ENCODE measurements around the gene PPP2CA.
"Not testable (repeated sequence)": the region's sequence is repeated elsewhere in the genome, so short reads cannot be mapped to it uniquely, and the experiment has no call there.

Gene PPP2CA

DNA sequence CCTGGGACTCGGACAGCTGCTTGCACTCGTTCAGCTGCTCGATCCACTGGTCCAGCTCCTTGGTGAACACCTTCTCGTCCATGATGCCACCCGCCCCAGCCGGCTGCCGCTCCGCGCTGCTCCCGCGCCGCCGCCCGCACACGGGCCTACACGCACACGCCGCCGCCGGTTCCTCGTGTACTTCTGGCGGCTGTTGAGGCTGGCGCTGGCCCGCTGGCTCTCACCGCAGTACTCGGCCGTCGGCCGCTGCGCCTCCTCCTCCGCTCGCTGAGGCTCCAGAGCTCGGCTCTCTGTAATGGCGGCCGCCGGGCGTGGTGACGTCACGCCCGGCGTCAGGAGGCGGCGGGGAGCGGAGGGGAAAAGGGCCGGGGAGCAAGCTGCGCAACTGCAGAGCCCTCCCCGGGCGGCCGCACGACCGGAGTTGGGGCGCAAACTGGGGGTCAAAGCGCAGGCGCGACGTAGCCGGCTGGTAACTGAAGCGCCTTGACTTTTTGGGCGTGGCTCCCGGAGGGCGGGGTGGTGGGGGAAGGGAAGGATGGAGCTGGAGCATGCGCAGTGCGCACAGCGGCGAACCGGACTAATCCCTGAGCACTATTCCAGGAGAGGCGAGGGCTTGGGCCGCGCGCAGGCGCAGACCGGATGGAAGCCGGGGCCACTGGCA, at the start of gene PPP2CA:
PPP2CA (minus strand) TSS at position 294 of the 661 bp plus-strand sequence; CDS start at position 82, 212 bp downstream.
- DNase-seq, result peak; percentile 100

DNA sequence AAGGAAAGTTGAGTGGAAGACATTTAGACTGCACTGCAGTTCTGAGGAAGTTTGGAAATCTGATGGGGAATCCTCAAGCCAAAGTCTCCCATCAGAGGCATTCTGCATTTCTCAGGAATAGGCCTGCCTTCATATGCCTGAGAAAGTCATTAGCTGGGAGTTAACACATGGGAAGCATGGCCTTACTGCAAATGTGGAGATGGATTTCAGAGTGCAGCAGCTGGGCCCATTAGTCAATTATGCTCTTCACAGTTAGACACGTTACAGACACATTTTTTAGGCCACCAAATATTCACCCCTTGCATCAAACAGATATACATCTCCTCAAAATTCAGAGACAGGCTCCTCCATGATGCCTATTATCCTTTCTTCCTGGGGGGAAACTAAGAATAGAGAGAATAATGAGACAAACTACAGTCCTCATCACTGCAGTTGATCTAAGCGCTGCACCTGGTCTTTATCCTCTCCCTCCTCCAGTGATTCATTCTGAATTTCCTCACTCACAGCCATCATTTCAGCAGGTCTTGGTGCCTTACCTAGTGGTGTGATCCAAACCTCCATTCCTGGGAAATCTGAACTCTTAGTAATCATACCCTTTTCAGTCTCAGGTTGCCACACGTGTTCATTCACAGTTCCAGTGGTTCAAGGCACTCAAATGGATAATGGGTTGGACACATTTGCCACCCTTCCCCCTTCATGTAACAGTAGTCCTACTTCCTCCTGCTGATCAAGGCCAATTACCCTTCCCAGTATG, 47.9 kb upstream of the PPP2CA start:
- DNase-seq, result no peak

DNA sequence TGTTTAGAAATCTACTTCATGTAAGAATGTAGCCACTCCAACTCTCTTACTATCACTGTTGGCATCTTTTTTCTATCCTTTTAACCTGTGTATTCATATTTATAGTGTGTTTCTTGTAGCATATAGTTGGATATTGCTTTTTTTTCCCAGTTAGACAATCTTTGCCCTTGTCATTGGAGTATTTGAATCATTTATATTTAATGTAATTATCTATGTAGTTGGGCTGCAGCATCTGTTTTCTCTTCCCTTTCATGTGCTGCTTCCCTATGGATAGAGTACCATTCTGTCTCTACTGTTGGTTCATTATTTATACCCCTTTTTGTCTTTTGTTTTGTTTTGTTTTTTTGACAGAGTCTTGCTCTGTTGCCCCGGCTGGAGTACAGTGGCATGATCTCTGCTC, 45.2 kb upstream of the PPP2CA start:
- no peak for DNase-seq

DNA sequence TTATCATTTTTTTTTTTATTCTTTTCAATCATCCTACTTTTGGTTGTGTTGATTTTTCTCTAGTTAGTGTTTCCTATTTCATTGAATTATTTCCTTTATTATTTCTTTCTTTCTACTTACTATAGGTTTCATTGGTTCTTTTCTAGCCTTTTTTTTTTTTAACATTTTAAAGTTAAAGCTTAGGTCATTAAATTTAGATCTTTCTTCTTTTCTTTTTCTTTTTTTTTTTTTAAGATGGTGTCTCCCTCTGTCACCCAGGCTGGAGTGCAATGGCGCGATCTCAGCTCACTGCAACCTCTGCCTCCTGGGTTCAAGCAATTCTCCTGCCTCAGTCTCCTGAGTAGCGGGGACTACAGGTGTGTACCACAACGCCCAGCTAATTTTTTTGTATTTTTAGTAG, 43.0 kb upstream of the PPP2CA start:
- no peak for DNase-seq

DNA sequence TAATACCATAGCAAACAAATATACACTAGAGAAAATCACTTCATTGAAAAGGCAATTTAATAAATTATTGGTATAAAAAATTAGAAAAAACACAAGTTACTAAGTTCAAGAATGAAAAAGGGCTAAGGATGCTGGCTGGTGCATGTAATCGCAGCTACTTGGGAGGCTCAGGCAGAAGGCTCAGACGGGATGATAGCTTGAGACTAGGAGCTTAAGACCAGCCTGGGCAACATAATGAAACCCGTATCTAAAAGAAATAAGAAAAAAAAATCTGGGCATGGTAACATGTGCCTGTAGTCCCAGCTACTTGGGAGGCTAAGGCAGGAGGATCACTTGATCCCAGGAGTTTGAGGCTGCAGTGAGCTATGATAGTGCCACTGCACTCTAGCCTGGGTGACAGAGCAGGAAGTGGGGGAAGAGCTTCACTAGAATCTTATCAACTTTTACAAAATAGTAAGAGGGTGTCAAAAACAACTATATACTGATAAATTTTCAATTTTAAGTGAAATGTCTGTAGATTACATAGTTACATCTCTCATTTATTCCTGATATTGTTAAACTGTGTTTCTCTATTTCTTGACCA, 42.2 kb upstream of the PPP2CA start:
- DNase-seq, result no peak

DNA sequence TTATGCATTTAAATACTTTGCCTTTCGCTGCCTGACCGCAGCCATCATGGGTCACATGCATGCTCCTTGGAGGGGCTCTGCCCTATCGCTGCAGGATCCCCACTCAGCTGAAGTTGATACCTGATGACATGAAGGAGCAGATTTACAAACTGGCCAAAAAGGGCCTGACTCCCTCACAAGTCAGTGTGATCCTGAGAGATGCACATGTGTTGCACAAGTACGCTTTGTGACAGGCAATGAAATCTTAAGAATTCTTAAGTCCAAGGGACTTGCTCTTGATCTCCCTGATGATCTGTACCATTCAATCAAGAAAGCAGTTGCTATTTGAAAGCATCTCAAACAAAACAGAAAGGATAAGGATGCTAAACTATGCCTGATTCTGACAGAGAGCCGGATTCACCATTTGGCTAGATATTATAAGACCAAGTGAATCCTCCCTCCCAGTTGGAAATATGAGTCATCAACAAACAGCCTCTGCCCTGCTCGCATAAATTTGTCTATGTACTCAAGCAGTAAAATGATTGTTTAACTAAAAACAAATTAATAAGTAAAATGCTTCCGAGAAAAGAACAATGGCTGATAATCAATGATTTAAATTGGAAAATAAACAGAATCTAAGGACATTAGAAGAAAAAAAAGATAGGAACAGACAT, 41.6 kb upstream of the PPP2CA start:
- DNase-seq, result no peak

DNA sequence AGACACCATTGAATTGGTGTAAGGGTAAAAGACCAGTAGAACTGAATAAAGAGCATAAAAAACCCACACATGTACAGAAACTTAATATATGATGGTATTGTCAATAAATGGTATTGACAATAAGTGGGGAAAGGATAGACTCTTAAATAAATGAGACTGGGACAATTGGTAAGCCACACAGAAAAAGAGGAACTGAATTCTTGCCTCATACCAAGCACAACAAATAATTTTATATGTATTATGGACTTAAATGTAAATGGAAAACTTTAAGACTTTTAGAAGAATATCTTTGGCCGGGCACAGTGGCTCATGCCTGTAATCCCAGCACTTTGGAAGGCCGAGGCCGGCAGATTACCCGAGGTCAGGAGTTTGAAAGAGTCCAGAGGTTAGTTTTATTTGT, 37.9 kb upstream of the PPP2CA start:
- DNase-seq, result no peak

DNA sequence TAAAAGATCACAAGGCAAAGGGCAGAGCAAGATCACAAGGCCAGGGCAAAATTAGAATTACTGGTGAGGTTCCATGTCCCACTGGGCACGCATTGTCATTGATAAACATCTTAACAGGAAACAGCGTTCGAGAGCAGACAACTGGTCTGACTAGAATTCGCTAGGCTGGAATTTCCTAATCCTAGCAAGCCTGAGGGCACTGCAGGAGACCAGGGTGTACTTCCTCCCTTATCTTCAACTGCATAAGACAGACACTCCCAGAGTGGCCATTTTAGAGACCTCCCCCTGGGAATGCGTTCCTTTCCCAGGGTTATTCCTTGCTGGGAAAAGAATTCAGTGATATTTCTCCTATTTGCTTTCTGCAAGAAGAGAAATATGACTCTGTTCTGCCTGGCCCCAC, 36.8 kb upstream of the PPP2CA start:
- not testable (repeated sequence) for DNase-seq

DNA sequence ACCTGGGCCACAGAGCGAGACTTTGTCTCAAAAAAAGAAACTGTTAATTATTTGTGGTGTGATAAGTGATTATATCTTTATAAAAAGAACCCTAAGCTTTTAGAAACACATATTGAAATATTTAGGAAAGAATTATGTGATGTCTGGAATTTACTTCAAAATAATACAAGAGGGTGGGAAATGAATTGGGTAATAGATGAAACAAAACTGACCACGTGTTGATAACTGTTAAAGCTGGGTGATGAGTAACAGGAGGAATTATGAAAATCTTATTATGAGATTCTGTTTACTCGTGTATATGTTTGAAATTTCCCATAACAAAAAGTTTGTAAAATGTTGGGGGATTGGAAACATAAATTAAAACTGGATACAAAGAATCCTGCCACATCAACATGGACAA, 33.0 kb upstream of the PPP2CA start:
- no peak for DNase-seq

DNA sequence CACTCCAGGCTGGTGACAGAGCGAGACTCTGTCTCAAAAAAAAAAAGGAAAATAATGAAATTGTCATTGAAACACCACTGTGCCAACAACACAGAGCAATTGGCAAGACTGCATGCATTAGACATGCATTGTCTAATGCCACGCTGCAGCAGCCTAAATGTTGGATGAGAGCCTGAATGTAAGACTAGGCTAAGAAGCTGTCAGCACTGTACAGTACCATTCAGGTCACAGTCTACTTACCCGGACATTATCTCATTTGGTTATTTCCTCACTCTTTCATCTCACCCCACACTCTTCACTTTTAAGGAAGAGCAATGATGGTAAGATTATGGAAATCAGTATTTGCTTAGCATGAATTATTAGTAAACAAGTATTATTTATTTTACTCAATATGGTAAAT, 31.3 kb upstream of the PPP2CA start:
- no peak for DNase-seq

DNA sequence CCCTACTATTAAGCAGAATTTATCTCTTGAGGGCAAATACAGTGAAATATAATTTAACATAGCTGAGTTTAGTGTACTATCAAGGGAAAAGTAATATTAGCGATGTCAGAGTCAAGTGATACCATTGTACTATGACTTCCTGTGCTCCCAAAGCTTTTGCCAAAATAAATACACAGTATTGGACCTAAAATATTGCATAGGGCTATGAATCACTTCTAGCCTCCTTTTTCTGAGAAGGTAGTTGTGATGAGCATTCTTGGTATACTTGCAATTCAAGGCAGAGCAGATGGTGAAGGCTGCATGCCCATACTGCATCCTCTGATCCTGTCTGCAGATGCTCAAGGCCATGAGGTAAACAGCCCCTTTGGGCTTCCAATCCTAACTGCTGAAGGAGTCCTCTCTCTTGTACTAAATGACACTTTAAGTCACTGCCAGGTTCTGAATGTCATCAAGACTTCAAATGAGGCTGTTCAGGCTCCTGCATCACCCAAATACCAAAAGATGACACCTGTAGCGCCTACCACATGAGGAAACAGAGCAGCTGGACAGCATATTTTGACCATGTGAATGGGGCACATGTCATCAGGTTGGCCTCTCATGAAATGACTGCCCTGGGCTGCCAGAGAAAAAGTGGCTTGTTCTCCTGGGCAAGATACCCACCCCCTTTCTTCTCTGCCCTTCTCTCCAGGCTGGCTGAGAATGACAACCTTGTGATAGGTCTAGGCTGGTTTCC, 29.7 kb upstream of the PPP2CA start:
- DNase-seq, result no peak

DNA sequence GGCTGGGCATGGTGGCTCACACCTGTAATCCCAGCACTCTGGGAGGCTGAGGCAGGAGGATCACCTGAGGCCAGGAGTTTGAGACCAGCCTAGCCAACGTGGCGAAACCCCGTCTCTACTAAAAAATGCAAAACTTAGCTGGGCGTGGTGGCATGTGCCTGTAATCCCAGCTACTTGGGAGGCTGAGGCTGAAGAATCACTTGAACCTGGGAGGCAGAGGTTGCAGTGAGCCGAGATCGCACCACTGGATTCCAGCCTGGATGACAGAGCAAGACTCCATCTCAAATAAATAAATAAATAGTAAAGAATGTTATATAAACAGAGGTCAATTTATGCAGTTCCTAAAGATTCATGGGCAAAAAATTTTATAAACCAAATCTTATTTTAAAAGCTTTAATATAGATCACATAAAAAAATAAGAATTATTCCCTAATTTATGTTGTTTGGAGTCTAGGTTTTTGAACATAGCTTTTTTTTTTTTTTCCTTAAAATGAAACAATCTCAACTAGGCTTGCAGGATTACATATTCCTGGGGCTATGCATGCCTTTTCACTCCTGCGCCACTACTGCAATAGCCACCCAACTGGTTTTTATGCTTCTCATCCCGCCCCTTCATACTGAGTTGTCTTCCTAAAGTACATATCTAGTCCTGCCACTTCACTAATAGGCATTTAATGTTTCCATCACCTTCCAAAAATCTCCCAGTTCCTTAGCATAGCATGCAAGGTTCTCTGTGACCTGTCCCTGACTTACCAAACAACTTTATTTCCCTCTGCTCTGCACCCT, 27.7 kb upstream of the PPP2CA start:
- not testable (repeated sequence) for DNase-seq

DNA sequence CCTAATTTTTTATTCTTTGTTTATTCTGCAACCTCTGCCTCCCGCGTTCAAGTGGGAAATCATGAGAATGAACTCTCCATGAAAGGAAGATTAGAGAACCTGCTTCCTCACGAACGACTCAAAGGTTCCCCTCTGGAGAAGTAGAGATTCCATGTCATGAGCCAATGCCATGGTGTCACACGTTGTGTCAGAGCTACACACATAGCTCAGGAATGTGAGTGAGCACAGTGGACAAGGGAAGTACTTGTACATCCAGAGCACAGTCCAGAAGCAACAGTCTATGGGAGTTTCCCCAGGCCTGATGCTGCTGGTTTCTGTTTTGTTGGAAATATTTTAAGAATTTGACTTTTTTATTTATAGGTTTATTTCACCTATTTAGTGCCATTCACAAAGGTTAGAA, 26.8 kb upstream of the PPP2CA start:
- DNase-seq, result no peak

DNA sequence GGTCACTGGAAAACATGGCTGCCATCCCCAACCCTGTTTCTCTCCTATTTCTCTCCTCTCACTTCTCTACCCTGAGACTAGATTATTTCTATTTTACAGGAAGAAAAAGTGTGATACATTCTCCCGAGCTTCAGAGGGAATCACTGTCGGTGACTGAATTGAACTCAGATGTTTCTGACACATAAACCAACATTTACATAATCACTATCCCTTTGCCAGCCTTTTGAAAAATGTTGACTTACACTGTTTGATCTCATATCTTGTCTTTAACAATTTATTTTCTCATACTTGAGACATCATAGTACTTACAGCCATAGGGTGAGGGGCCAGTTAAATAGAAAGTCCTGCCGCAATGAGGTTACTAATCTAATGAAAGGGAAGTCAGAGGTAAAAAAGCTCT, 25.1 kb upstream of the PPP2CA start:
- DNase-seq, result no peak

DNA sequence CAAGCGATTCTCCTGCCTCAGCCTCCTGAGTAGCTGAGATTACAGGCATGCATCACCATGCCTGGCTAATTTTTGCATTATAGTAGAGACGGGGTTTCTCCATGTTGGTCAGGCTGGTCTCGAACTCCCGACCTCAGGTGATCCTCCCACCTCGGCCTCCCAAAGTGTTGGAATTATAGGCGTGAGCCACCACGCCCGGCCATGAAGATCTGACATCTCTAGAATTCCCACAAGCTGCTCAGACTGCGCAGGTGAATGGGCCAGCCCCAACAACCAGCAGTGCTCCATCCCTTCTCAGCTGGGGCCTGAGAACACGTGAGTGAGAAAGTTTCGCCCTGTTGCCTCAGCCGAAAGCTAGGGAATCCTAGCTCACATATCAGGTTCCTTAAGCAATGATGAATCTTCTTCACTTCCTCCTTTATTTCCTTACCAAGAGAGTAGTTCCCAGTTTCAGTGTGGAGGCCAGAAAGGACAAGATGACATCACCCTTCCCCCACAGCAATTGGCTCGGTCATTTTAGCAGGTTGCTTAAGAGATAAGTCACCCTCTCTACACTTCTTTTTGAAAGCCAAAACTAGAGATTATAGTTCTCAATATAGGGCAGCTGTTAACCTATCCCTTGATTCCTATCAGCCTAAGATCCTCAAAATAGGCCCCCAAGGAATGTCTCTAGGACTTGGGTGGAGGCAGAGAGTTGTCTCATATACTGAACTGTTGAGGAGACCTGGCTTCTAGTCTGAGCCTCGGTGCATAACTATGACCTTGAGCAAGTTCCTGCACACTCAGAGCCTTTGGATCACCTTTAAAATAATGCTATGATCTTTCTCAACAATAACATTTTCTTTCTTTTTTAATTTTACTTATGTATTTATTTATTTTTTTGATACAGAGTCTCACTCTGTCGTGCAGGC, 23.9 kb upstream of the PPP2CA start:
- no peak for DNase-seq

DNA sequence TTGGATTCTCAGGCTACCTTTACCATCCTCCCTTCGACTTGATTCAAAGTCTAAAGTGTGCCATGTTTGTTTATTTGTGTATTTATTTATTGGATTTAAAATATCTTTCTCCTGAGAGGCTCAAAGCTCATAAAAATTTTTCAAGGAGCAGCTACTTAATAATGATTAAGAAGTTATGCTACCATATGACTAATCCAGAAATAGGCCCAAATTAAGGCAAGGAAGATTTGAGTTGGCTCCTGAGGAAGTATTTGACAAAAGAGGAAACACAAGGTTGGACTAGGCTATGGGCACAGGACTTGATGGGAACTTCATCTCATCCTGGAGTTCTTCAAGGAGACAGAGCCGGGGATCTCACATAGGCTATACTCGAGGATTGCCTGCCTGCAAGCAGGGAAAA, 22.4 kb upstream of the PPP2CA start:
- no peak for DNase-seq

DNA sequence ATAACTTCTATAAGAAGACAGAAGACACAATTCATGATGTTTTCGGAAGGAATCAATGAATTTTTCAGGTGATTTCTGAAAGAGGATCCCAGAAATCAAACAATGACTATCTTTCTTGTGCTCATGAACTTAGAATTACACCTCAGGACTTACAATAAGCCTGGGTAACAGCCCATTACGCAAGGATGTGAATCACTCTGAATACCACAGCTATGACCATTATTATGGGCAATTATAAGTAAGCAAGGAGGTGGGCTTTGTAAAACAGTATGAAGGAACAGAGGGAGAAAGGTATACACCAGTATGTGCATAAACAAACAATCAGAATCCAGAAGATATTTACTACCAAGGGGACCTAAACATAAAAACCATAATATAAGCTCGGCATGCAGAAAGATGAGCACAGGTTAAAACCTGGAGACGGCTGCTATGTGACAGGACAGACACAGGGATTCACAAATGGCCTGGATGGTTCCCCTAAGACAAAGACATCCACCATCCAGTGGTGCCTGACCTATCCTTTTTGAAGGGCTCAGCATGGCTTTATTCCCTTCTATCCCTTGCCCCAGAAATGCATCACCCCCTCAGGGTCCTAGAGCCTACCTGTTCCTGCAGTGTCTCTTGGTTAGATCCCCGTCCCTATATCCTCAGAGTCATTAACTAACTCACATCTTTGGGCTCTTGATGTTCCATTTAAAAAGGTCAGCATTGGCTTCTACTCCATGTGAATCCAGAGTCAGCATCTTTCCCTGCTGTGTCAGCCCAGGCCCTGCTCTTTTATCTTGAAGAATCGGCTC, 21.8 kb upstream of the PPP2CA start:
- no peak for DNase-seq

DNA sequence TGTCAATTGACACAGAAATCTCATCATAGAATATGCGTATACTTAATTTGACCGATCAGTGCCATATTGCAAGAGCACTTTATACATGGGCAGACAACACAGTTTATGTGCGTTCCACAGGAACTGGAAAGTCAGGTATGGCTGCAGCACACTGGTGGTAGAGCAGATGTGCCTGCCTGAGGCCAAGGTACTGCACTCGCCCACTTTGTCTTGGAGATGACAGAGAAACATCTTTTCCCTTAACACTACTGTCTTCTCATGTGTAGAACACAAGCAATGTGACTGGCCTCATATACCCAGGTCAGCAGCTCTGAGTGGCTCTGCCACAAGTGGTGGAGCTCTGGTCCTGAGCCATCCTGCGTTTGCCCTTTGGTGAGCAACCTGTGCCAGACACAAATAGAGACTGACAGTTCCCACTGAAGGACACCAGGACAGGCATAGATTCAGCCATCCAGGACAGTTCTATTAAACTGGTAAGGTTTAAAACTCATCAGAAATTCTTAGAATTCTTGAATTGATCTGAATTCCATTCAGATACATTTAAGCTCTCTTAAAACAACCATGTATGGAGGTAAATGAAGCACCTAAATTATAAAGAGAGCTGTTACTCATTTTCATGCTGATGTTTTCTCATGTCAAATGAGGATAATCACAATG, 21.0 kb upstream of the PPP2CA start:
- no peak for DNase-seq

DNA sequence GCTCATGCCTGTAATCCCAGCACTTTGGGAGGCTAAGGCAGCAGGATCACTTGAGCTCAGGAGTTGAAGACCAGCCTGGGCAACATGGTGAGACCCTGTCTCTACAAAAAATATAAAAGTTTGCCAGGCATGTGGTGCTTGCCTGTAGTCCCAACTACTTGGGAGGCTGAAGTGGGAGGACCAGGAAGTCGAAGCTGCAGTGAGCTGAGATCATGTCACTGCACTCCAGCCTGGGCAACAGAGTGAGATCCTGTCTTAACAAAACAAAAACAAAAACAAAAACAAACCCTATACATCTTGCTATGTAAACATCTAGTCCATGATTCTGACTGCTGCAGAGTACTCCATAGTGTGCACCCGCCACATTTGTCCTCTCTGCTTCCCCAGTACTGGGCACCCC, 19.8 kb upstream of the PPP2CA start:
- DNase-seq, result no peak

All from activated T-cell treated with anti-CD3 and anti-CD28 coated beads, Interleukin-2, amount 50 U/mL, for 48 hours (primary cell).